ENCODE results near the gene SUPT20HL2. TPM values are rescaled to one million over a fixed set of nuclear protein-coding genes. Genes with fewer than 3 reads are reported as not detected.
"Not testable (repeated sequence)": the region's sequence is repeated elsewhere in the genome, so short reads cannot be mapped to it uniquely, and the experiment has no call there.

SUPT20HL2 gene
- polyA plus RNA-seq (2012; rRNA removed) = not detected in 2 replicates
- not detected in 2 replicates for polyA plus RNA-seq (2012; cell fraction: cytosol; rRNA removed)
- polyA plus RNA-seq (2012; cell fraction: nucleus; rRNA removed) = not detected in 2 replicates

DNA sequence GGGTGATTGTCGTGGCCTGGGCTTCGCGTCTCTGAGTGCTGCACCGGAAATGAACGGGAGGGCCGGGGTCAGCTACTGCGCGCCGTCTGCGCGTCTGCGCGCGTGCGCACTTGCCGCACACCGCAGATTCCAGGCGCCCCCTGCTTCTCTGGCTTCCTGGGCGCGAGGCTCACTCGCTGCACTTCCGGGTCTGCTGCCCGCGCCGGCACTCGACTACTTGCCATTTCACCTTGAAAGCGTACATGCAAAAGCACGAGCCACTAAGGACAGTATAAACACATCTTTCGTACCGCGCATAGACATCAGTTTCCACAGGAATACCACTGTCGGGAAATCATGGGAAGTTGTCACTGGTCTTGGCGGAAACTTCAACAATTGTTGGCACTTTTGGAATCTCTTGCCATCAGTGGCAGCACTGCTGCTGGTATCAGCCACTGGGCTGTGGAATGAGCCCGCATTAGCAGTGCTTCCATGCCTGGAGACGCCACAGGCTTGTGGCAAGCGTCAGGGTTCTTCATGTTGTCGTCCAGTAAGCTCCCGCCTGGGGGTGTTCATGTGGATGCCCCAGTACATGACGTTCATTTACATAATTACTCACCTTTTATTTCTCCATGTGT lies at the start of gene SUPT20HL2:
Gene SUPT20HL2 (minus strand): TSS at position 51 of the 617 bp plus-strand sequence. CDS start 754 bp downstream, outside the sequence.
- 74% methylated on average over 39 of the region's 39 CpGs for whole genome bisulfite sequencing (ENCODE audit: low lambda C conversion rate)
- Histone ChIP-seq H3K27me3 (ENCODE audit: insufficient read depth) (0 out of 2 replicates have a peak, but pooled peaks cover 5% of the 10 kb centered on the region), H3K4me3 (ENCODE audit: low read depth in 2 of 2, low read length in 1 of 2) (no peak within 1 kb of the TSS), H3K36me3 (replicated peaks in 1 of 2; ENCODE audit: control insufficient read depth in 1 of 2, insufficient read depth in 2 of 2, low read length in 1 of 2) (no peaks in the 10 kb centered on the region), H3K79me2 (ENCODE audit: insufficient read depth) (no peaks in the 10 kb centered on the region), H3F3A (replicated peaks; ENCODE audit: insufficient read depth) (no peaks in the 10 kb centered on the region), H3K4me1 (ENCODE audit: control insufficient read depth in 1 of 2, insufficient read depth in 2 of 2, low read depth in 1 of 2, low read length in 1 of 2) (no peaks in the 10 kb centered on the region; a peak in 1 of 4 replicates), H3K27ac (ENCODE audit: low read depth in 2 of 2, low read length in 1 of 2) (no peak within 1 kb of the TSS), H3K9me2 (no peaks in the 10 kb centered on the region), H3K9me3 (no peaks in the 10 kb centered on the region), H3K9ac (no peak within 1 kb of the TSS), H3K4me2 (no peak within 1 kb of the TSS), H4K20me1 (ENCODE audit: insufficient read depth) (no peaks in the 10 kb centered on the region), H2AFZ (ENCODE audit: low read depth) (no peak within 1 kb of the TSS)
- no peak for DNase-seq
- TF ChIP-seq, protein P1, sequence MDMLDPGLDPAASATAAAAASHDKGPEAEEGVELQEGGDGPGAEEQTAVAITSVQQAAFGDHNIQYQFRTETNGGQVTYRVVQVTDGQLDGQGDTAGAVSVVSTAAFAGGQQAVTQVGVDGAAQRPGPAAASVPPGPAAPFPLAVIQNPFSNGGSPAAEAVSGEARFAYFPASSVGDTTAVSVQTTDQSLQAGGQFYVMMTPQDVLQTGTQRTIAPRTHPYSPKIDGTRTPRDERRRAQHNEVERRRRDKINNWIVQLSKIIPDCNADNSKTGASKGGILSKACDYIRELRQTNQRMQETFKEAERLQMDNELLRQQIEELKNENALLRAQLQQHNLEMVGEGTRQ (IDR thresholded peaks at IDR 0.05; ENCODE audit: borderline replicate concordance, low read depth, low read length) = no peak
- TF ChIP-seq SIN3A (IDR thresholded peaks at IDR 0.05; ENCODE audit: borderline replicate concordance, low read depth, low read length) = no peak
- TF ChIP-seq, protein P2, sequence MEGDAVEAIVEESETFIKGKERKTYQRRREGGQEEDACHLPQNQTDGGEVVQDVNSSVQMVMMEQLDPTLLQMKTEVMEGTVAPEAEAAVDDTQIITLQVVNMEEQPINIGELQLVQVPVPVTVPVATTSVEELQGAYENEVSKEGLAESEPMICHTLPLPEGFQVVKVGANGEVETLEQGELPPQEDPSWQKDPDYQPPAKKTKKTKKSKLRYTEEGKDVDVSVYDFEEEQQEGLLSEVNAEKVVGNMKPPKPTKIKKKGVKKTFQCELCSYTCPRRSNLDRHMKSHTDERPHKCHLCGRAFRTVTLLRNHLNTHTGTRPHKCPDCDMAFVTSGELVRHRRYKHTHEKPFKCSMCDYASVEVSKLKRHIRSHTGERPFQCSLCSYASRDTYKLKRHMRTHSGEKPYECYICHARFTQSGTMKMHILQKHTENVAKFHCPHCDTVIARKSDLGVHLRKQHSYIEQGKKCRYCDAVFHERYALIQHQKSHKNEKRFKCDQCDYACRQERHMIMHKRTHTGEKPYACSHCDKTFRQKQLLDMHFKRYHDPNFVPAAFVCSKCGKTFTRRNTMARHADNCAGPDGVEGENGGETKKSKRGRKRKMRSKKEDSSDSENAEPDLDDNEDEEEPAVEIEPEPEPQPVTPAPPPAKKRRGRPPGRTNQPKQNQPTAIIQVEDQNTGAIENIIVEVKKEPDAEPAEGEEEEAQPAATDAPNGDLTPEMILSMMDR (IDR thresholded peaks at IDR 0.05) = no peak
- TF ChIP-seq TCF12 (IDR thresholded peaks at IDR 0.05) = no peak
- TF ChIP-seq NFIC (IDR thresholded peaks at IDR 0.05; ENCODE audit: borderline replicate concordance) = no peak
- TF ChIP-seq EZH2phosphoT487 (IDR thresholded peaks at IDR 0.05; ENCODE audit: borderline replicate concordance, low read depth) = no peak
- TF ChIP-seq MEF2A (IDR thresholded peaks at IDR 0.05; ENCODE audit: borderline replicate concordance, low read depth) = no peak
- TF ChIP-seq, protein P3, sequence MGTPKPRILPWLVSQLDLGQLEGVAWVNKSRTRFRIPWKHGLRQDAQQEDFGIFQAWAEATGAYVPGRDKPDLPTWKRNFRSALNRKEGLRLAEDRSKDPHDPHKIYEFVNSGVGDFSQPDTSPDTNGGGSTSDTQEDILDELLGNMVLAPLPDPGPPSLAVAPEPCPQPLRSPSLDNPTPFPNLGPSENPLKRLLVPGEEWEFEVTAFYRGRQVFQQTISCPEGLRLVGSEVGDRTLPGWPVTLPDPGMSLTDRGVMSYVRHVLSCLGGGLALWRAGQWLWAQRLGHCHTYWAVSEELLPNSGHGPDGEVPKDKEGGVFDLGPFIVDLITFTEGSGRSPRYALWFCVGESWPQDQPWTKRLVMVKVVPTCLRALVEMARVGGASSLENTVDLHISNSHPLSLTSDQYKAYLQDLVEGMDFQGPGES (IDR thresholded peaks at IDR 0.05; ENCODE audit: low read depth, low read length) = no peak
- TF ChIP-seq, protein P4, sequence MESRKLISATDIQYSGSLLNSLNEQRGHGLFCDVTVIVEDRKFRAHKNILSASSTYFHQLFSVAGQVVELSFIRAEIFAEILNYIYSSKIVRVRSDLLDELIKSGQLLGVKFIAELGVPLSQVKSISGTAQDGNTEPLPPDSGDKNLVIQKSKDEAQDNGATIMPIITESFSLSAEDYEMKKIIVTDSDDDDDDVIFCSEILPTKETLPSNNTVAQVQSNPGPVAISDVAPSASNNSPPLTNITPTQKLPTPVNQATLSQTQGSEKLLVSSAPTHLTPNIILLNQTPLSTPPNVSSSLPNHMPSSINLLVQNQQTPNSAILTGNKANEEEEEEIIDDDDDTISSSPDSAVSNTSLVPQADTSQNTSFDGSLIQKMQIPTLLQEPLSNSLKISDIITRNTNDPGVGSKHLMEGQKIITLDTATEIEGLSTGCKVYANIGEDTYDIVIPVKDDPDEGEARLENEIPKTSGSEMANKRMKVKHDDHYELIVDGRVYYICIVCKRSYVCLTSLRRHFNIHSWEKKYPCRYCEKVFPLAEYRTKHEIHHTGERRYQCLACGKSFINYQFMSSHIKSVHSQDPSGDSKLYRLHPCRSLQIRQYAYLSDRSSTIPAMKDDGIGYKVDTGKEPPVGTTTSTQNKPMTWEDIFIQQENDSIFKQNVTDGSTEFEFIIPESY (IDR thresholded peaks at IDR 0.05; ENCODE audit: borderline replicate concordance, low read depth) = no peak
- no peak for TF ChIP-seq SMC3 (IDR thresholded peaks at IDR 0.05; ENCODE audit: low read depth, low read length)
- TF ChIP-seq TEAD4 (IDR thresholded peaks at IDR 0.05; ENCODE audit: borderline replicate concordance, insufficient read depth) = no peak
- TF ChIP-seq ELF1 (IDR thresholded peaks at IDR 0.05) = no peak
- TF ChIP-seq POLR2AphosphoS5 (IDR thresholded peaks at IDR 0.05; ENCODE audit: low read depth, low read length) = no peak
- no peak for TF ChIP-seq RXRA (IDR thresholded peaks at IDR 0.05; ENCODE audit: borderline replicate concordance, low read depth)
- no peak for TF ChIP-seq GABPA (IDR thresholded peaks at IDR 0.05; ENCODE audit: low read depth)
- TF ChIP-seq FOSL2 (IDR thresholded peaks at IDR 0.05; ENCODE audit: borderline replicate concordance, low read depth) = no peak
- TF ChIP-seq CHD2 (IDR thresholded peaks at IDR 0.05; ENCODE audit: low read length, partially characterized antibody) = no peak
- ChIA-PET CTCF (no interaction called here), POLR2A (no interaction called here)

DNA sequence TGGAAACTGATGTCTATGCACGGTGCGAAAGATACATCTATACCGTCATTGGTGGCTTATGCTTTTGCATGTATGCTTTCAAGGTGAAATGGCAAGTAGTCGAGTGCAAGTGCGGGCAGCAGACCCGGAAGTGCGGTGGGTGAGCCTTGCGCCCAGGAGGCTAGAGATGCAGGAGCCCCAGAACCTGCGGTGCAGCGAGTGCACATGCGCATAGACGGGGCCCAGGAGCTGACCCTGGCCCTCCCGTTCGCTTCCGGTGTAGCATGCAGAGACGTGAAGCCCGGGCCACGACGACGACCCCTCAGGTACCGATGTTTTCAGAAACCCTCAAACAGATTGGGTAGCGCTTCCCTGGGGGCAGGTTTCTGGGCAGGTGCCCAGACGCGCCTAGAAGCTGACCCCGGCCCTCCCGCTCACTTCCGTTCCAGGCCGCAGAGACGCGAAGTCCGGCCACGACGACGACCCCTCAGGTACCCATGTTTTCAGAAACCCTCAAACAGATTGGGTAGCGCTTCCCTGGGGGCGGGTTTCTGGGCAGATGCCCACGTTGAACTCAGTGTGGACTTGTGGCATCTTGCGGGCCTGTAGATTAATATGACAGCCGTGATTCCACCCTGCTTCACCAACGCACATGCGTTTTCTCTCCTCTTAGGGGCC lies 48.3 kb upstream of the SUPT20HL2 start:
- H3K4me1 ChIP-seq (ENCODE audit: control insufficient read depth in 1 of 2, insufficient read depth in 2 of 2, low read depth in 1 of 2, low read length in 1 of 2); H3K4me3 ChIP-seq (ENCODE audit: low read depth in 2 of 2, low read length in 1 of 2); H3K9ac ChIP-seq; H3K27me3 ChIP-seq (ENCODE audit: insufficient read depth); H4K20me1 ChIP-seq (ENCODE audit: insufficient read depth); DNase-seq; H3K79me2 ChIP-seq (ENCODE audit: insufficient read depth); H3K27ac ChIP-seq (ENCODE audit: low read depth in 2 of 2, low read length in 1 of 2); H3F3A ChIP-seq (replicated peaks; ENCODE audit: insufficient read depth); H3K9me3 ChIP-seq; H2AFZ ChIP-seq (ENCODE audit: low read depth); H3K4me2 ChIP-seq; H3K36me3 ChIP-seq (replicated peaks in 1 of 2; ENCODE audit: control insufficient read depth in 1 of 2, insufficient read depth in 2 of 2, low read length in 1 of 2); H3K9me2 ChIP-seq: not testable (repeated sequence)
- ChIA-PET CTCF (interaction anchor here (0.6 to 1.3 kb wide), 2 partner anchors 10 to 199 kb away, joined by 3 read pairs; no protein-coding TSS in a partner anchor), POLR2A (interaction anchor here (0.6 kb wide), 1 partner anchor 19 kb away, joined by 3 read pairs; no protein-coding TSS in a partner anchor)
- 56% methylated on average over 20 of the region's 41 CpGs for WGBS (ENCODE audit: low lambda C conversion rate)

Data from SK-N-SH (cell line).